Neural cell (in vitro differentiated cells): ENCODE measurements around the gene EML4. TPM values are rescaled to one million over a fixed set of nuclear protein-coding genes. Genes with fewer than 3 reads are reported as not detected.

Experiments used
- H2AFZ ChIP-seq: fragments of 200-600, 300-800 bp; sonication (generic), shearing (Covaris generic); 2 replicates; pipeline ENCODE4 v1.6.0; 2014; ENCODE audit warnings: low read depth, mild to moderate bottlenecking, antibody characterized with exemption, low read length, moderate library complexity
- H3F3A ChIP-seq: fragments of 200-600 bp; shearing (Covaris generic); 2 replicates; pipeline ENCODE4 v1.6.1; 2016; ENCODE audit warnings: mild to moderate bottlenecking, moderate library complexity, mixed read lengths, antibody characterized with exemption, low read length; ENCODE audit not compliant: insufficient read depth, poor library complexity, severe bottlenecking
- H3K27ac ChIP-seq: fragments of 200-600, 300-800 bp; sonication (generic), shearing (Covaris generic); 2 replicates; pipeline ENCODE4 v1.5.1; 2014; ENCODE audit warnings: mild to moderate bottlenecking, low read length, moderate library complexity
- H3K27me3 ChIP-seq: fragments of 300-800, 200-600 bp; sonication (generic), shearing (Covaris generic); 2 replicates; pipeline ENCODE4 v1.6.0; 2014; ENCODE audit warnings: mild to moderate bottlenecking, low read depth, low read length, moderate library complexity; ENCODE audit not compliant: insufficient read depth
- H3K36me3 ChIP-seq: fragments of 300-800, 200-600 bp; sonication (generic), shearing (Covaris generic); 2 replicates; pipeline ENCODE4 v1.5.1; 2014; ENCODE audit warnings: mild to moderate bottlenecking, antibody characterized with exemption, low read length, moderate library complexity; ENCODE audit not compliant: insufficient read depth
- H3K4me2 ChIP-seq: fragments of 300-800, 200-600 bp; sonication (generic), shearing (Covaris generic); 2 replicates; pipeline ENCODE4 v1.6.0; 2014; ENCODE audit warnings: mild to moderate bottlenecking, low read length
- H3K4me3 ChIP-seq: fragments of 300-800, 200-600 bp; sonication (generic), shearing (Covaris generic); 2 replicates; pipeline ENCODE4 v1.5.1; 2014; ENCODE audit warnings: mild to moderate bottlenecking, low read length, moderate library complexity
- H3K79me2 ChIP-seq: fragments of 200-600 bp; shearing (Covaris generic); replicated peaks from 2 replicates; pipeline ENCODE4 v1.6.0; 2014; ENCODE audit warnings: mild to moderate bottlenecking, low read length, moderate library complexity; ENCODE audit not compliant: insufficient read depth
- H3K9ac ChIP-seq: fragments of 300-800, 200-600 bp; sonication (generic), shearing (Covaris generic); 2 replicates; pipeline ENCODE4 v1.6.1; 2016; ENCODE audit warnings: mild to moderate bottlenecking, low read length, mixed read lengths
- H3K9me2 ChIP-seq: fragments of 200-600 bp; shearing (Covaris generic); 2 replicates; pipeline ENCODE4 v1.6.1; 2016; ENCODE audit warnings: mild to moderate bottlenecking, low read length, mixed read lengths; ENCODE audit not compliant: insufficient read depth
- H3K9me3 ChIP-seq: fragments of 200-600, 300-800 bp; sonication (generic), shearing (Covaris generic); 2 replicates; pipeline ENCODE4 v1.6.1; 2016; ENCODE audit warnings: mild to moderate bottlenecking, mixed run types, low read length, moderate library complexity, mixed read lengths
- H4K20me1 ChIP-seq: fragments of 200-600 bp; shearing (Covaris generic); 2 replicates; pipeline ENCODE4 v1.6.1; 2016; ENCODE audit warnings: mild to moderate bottlenecking, mixed run types; ENCODE audit not compliant: insufficient read depth
- CTCF ChIP-seq: fragments of 450-650 bp; IDR thresholded peaks from 2 replicates; pipeline ENCODE4 v1.5.1; 2014; ENCODE audit warnings: antibody characterized with exemption, mild to moderate bottlenecking, moderate library complexity; ENCODE audit not compliant: poor library complexity, severe bottlenecking
- EP300 ChIP-seq: fragments of 450-650 bp; conservative IDR thresholded peaks from 2 replicates; pipeline ENCODE4 v1.6.1; 2014; ENCODE audit warnings: antibody characterized with exemption, mild to moderate bottlenecking, moderate library complexity; ENCODE audit not compliant: poor library complexity, severe bottlenecking
- EZH2 ChIP-seq: fragments of 200-600, 300-800 bp; shearing (Covaris generic), sonication (generic); IDR thresholded peaks from 2 replicates; pipeline ENCODE4 v1.6.1; 2014; ENCODE audit warnings: antibody characterized with exemption, low read length, borderline replicate concordance, mild to moderate bottlenecking; ENCODE audit not compliant: insufficient read depth, poor library complexity, severe bottlenecking
- MXI1 ChIP-seq: fragments of 450-650 bp; conservative IDR thresholded peaks from 2 replicates; pipeline ENCODE4 v1.6.1; 2014; ENCODE audit warnings: antibody characterized with exemption, mild to moderate bottlenecking; ENCODE audit not compliant: poor library complexity, severe bottlenecking
- POLR2AphosphoS5 ChIP-seq: IDR thresholded peaks from 2 replicates; pipeline ENCODE4 v1.6.1; 2012
- RAD21 ChIP-seq: fragments of 450-650 bp; conservative IDR thresholded peaks from 2 replicates; pipeline ENCODE4 v1.6.1; 2014; ENCODE audit warnings: antibody characterized with exemption, mild to moderate bottlenecking, moderate library complexity
- REST ChIP-seq: IDR thresholded peaks from 2 replicates; pipeline ENCODE4 v1.6.1; 2012; ENCODE audit warnings: borderline replicate concordance
- SMC3 ChIP-seq: fragments of 450-650 bp; conservative IDR thresholded peaks from 2 replicates; pipeline ENCODE4 v1.6.1; 2014; ENCODE audit warnings: antibody characterized with exemption, mild to moderate bottlenecking, moderate library complexity; ENCODE audit not compliant: poor library complexity
- TAF1 ChIP-seq: IDR thresholded peaks from 2 replicates; pipeline ENCODE4 v1.6.1; 2012; ENCODE audit warnings: low read depth
- polyA plus RNA-seq: library from polyadenylated mRNA; depleted of rRNA; stranded (reverse); fragments of >200 nt; gene quantifications from 2 replicates; pipeline ENCODE4 v1.2.3, GENCODE V29; 2014

EML4 gene
- polyA plus RNA-seq, 1 donor from 2014 or later: 33.9 TPM

GRCh38 chr2:42164971-42165370 is 4.2 kb upstream of the EML4 start:
- Histone ChIP-seq H3K9me3 (no peaks in the 10 kb centered on the region), H3K27me3 (no peaks in the 10 kb centered on the region), H4K20me1 (no peaks in the 10 kb centered on the region), H3K4me2 (no peak overlapping the region), H3K9me2 (no peaks in the 10 kb centered on the region), H3K9ac (no peak overlapping the region), H3K36me3 (no peaks in the 10 kb centered on the region), H2AFZ (no peak overlapping the region), H3K4me3 (no peak overlapping the region), H3K27ac (no peak overlapping the region), H3F3A (no peaks in the 10 kb centered on the region), H3K79me2 (no peaks in the 10 kb centered on the region)
- TF ChIP-seq MXI1 (no peak), CTCF (no peak), TAF1 (no peak), RAD21 (no peak), REST (no peak), EP300 (no peak), SMC3 (no peak), EZH2 (no peak), POLR2AphosphoS5 (no peak)

- H3F3A ChIP-seq: no peaks in the 10 kb centered on the region
Observed at GRCh38 chr2:42167458-42167857, 1.7 kb upstream of the EML4 start.

More at GRCh38 chr2:42167458-42167857, 1.7 kb upstream of the EML4 start:
- H2AFZ ChIP-seq: no peak overlapping the region
- no peaks in the 10 kb centered on the region for H3K36me3 ChIP-seq
- no peak overlapping the region for H3K27ac ChIP-seq
- no peaks in the 10 kb centered on the region for H3K9me3 ChIP-seq
- no peak overlapping the region for H3K4me2 ChIP-seq
- no peaks in the 10 kb centered on the region for H4K20me1 ChIP-seq
- peaks cover 16% of the 10 kb centered on the region for H3K79me2 ChIP-seq
- no peak overlapping the region for H3K9ac ChIP-seq
- H3K27me3 ChIP-seq: no peaks in the 10 kb centered on the region
- H3K9me2 ChIP-seq: no peaks in the 10 kb centered on the region
- TF ChIP-seq TAF1: no peak
- TF ChIP-seq POLR2AphosphoS5: no peak
- TF ChIP-seq EP300: no peak
- TF ChIP-seq REST: no peak
- no peak for TF ChIP-seq MXI1
- no peak for TF ChIP-seq RAD21
- TF ChIP-seq CTCF: no peak
- TF ChIP-seq EZH2: no peak
- no peak for TF ChIP-seq SMC3
- H3K4me3 ChIP-seq: no peak overlapping the region
